ENCODE results near the gene MYB.

DNA sequence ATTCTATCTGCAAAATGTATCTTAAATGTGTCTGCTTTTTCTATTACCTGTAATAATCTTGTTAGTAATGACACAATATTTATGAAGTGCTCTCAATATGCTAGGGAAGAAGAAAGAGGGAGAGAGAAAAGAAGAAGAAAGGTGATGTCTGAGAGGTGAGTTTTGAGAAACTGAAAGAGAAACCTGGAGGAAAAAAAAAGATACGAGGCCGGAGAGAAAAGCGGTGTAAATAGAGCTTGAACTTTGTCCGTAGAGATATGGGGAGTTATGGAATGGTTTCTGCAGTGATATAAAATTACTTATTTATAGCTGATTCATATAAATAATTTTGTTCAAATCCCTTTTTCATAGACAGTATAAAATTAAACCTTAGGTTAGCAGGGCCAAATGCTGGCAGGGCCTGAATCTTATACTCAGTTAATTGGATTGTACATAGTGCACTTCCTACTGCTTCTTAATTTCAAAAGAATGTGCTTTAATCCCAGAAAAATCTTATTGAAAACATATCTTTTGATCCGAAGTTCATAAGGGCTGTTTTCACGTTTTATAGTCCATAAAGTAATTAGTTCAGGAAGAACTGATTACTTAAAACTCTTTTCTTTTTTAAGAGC lies 43.0 kb downstream of the MYB start:
- TF ChIP-seq CTCF (conservative IDR thresholded peaks at IDR 0.05), result no peak
- TF ChIP-seq ZFX (IDR thresholded peaks at IDR 0.05), result no peak
